NCI-H2227 treated with DMSO at 0.1 percent for 48 hours (cell line): ENCODE data around the gene SEC22A.
"Not testable (repeated sequence)": the region's sequence is repeated elsewhere in the genome, so short reads cannot be mapped to it uniquely, and the experiment has no call there.

Experiments
- DNase-seq: peaks from one replicate; lab custom pipeline; 2025; lab: John Stamatoyannopoulos, UW

The SEC22A gene

GRCh38 chr3:123180791-123181190 is 21.0 kb upstream of the SEC22A start:
- no peak for DNase-seq

- no peak for DNase-seq
These were observed 15.0 kb upstream of the SEC22A start for GRCh38 chr3:123186695-123187094.

- no peak for DNase-seq
These were observed 13.7 kb upstream of the SEC22A start for GRCh38 chr3:123188058-123188457.

- DNase-seq = no peak
These were observed 8.2 kb upstream of the SEC22A start for GRCh38 chr3:123193448-123194101.

GRCh38 chr3:123194552-123194951 is 7.2 kb upstream of the SEC22A start:
- DNase-seq = no peak

- no peak for DNase-seq
These were observed 3.4 kb upstream of the SEC22A start for GRCh38 chr3:123198372-123198771.

- DNase-seq = no peak
These were observed 553 bp upstream of the SEC22A start for GRCh38 chr3:123201223-123201556.

GRCh38 chr3:123202451-123202850 is 708 bp downstream of the SEC22A start:
- DNase-seq = no peak

GRCh38 chr3:123218990-123219389 is 17.2 kb downstream of the SEC22A start:
- no peak for DNase-seq

GRCh38 chr3:123221369-123221768 is 19.6 kb downstream of the SEC22A start:
- DNase-seq = not testable (repeated sequence)

- DNase-seq = no peak
These were observed 23.3 kb downstream of the SEC22A start for GRCh38 chr3:123225016-123225415.

- no peak for DNase-seq
These were observed 24.8 kb downstream of the SEC22A start for GRCh38 chr3:123226549-123226948.

- DNase-seq = no peak
These were observed 27.4 kb downstream of the SEC22A start for GRCh38 chr3:123229145-123229544.

GRCh38 chr3:123236902-123237301 is 35.2 kb downstream of the SEC22A start:
- DNase-seq = no peak

GRCh38 chr3:123239186-123239585 is 37.4 kb downstream of the SEC22A start:
- not testable (repeated sequence) for DNase-seq

- DNase-seq = no peak
These were observed 38.0 kb downstream of the SEC22A start for GRCh38 chr3:123239756-123240155.

- no peak for DNase-seq
These were observed 42.4 kb downstream of the SEC22A start for GRCh38 chr3:123244128-123244527.

- DNase-seq = no peak
These were observed 45.1 kb downstream of the SEC22A start for GRCh38 chr3:123246866-123247265.

GRCh38 chr3:123256256-123256655 is 54.5 kb downstream of the SEC22A start:
- no peak for DNase-seq

GRCh38 chr3:123258359-123258758 is 56.6 kb downstream of the SEC22A start:
- no peak for DNase-seq

- DNase-seq = no peak
These were observed 57.2 kb downstream of the SEC22A start for GRCh38 chr3:123258811-123259420.

GRCh38 chr3:123261666-123262065 is 59.9 kb downstream of the SEC22A start:
- DNase-seq = no peak

- DNase-seq = no peak
These were observed 60.5 kb downstream of the SEC22A start for GRCh38 chr3:123262226-123262625.

GRCh38 chr3:123262868-123263267 is 61.1 kb downstream of the SEC22A start:
- DNase-seq = no peak
